Thyroid gland (tissue), 4 donors: ENCODE measurements around the gene PLCB1. TPM values are rescaled to one million over a fixed set of nuclear protein-coding genes. Genes with fewer than 3 reads are reported as not detected.

ENCODE experiments used
- DNase-seq, 2 donors: peaks; one replicate each; pipeline ENCODE4 v3.0.0-alpha.2; 2019
- H3K27ac ChIP-seq, 3 donors: fragments of 200-600 bp; sonication (generic); 1 replicate in 2 of 3; 2 replicates in 1 of 3; pipeline ENCODE4 v1.5.1; 2016 to 2019; ENCODE audit warnings: mild to moderate bottlenecking in 1 of 3, moderate library complexity in 1 of 3
- H3K27me3 ChIP-seq: fragments of 200-600 bp; sonication (generic); one replicate; pipeline ENCODE4 v1.5.1; 2019
- H3K36me3 ChIP-seq, 2 donors: fragments of 200-600 bp; sonication (generic); one replicate each; pipeline ENCODE4 v1.5.1; 2016 to 2019
- H3K4me1 ChIP-seq, 2 donors: fragments of 200-600 bp; sonication (generic); one replicate each; pipeline ENCODE4 v1.5.1; 2017 to 2019
- H3K4me3 ChIP-seq, 3 donors: fragments of 200-600 bp; sonication (generic); replicated peaks in 1 of 3; 1 replicate in 2 of 3; 2 replicates in 1 of 3; pipeline ENCODE4 v1.5.1; 2016; ENCODE audit warnings: mild to moderate bottlenecking in 1 of 3
- H3K9me3 ChIP-seq: fragments of 200-600 bp; sonication (generic); one replicate; pipeline ENCODE4 v1.5.1; 2017
- CTCF ChIP-seq, 6 experiments: fragments of 200-600 bp in 3 of 6; fragments of 450-650 bp in 3 of 6; sonication (generic) in 3 of 6; IDR thresholded peaks; one replicate each; pipeline ENCODE4 v1.5.1; 2016 to 2019; ENCODE audit warnings: antibody characterized with exemption in 6 of 6, mild to moderate bottlenecking in 2 of 6, inconsistent platforms in 1 of 6, moderate library complexity in 1 of 6
- POLR2A ChIP-seq, 2 donors: fragments of 450-650 bp; IDR thresholded peaks; one replicate each; pipeline ENCODE4 v1.6.1; 2017; ENCODE audit warnings: antibody characterized with exemption in 2 of 2, mild to moderate bottlenecking in 2 of 2, moderate library complexity in 1 of 2
- WGBS, 2 donors: methylation state at CpG; one replicate each; pipeline ENCODE4 v1.1.5; 2017; 5-methylcytosine and 5-hydroxymethylcytosine counted together
- intact Hi-C: fragments of 100-400 bp; cut with DNase I; formaldehyde crosslinking; loops from one replicate; pipeline ENCODE4 v1.15.1; 2023
- total RNA-seq, 4 donors: library from RNA; depleted of rRNA; stranded (reverse); fragments of >200 nt; gene quantifications; one replicate each; pipeline ENCODE4 v1.2.3, GENCODE V29; 2016

PLCB1 gene
- total RNA-seq, 4 donors from 2014 or later, result 7.3 to 14.1 (median 11.0) TPM

GRCh38 chr20:8390500-8390899, 258.4 kb downstream of the PLCB1 start:
- H3K4me1 ChIP-seq, result peaks cover 5 to 15% of the 10 kb centered on the region in 2 donors
- intact Hi-C loops, result loop anchor here (5.0 kb wide), 1 partner anchor 332 kb away; no protein-coding TSS in a partner anchor
- H3K36me3 ChIP-seq, result no peaks in the 10 kb centered on the region

GRCh38 chr20:8393381-8393780, 261.3 kb downstream of the PLCB1 start:
- intact Hi-C loops, result loop anchor here (5.0 kb wide), 1 partner anchor 329 kb away; no protein-coding TSS in a partner anchor
- Histone ChIP-seq H3K4me1 (peaks cover 5 to 6% of the 10 kb centered on the region in 2 donors), H3K27ac (no peak overlapping the region), H3K36me3 (no peaks in the 10 kb centered on the region), H3K27me3 (no peaks in the 10 kb centered on the region), H3K9me3 (no peaks in the 10 kb centered on the region), H3K4me3 (no peak overlapping the region)
- 81 to 82% methylated on average over 3 of the region's 3 CpGs for WGBS, 2 donors
- no peak for DNase-seq
- TF ChIP-seq POLR2A (IDR thresholded peaks at IDR 0.05), result no peak
- TF ChIP-seq CTCF (IDR thresholded peaks at IDR 0.05), result no peak

More at GRCh38 chr20:8390500-8390899, 258.4 kb downstream of the PLCB1 start:
- Histone ChIP-seq H3K27ac (no peak overlapping the region), H3K27me3 (no peaks in the 10 kb centered on the region), H3K4me3 (no peak overlapping the region), H3K9me3 (no peaks in the 10 kb centered on the region)
- DNase-seq, result no peak
- no peak for TF ChIP-seq POLR2A (IDR thresholded peaks at IDR 0.05)
- no peak for TF ChIP-seq CTCF (IDR thresholded peaks at IDR 0.05)

- intact Hi-C loops, result loop anchor here (5.0 kb wide), 1 partner anchor 328 kb away; no protein-coding TSS in a partner anchor
- Histone ChIP-seq H3K27ac (no peak overlapping the region), H3K9me3 (no peaks in the 10 kb centered on the region), H3K36me3 (no peaks in the 10 kb centered on the region), H3K4me1 (peaks cover 0 to 2% of the 10 kb centered on the region in 2 donors), H3K4me3 (no peak overlapping the region), H3K27me3 (no peaks in the 10 kb centered on the region)
- no peak for DNase-seq
- TF ChIP-seq POLR2A (IDR thresholded peaks at IDR 0.05), result no peak
- TF ChIP-seq CTCF (IDR thresholded peaks at IDR 0.05), result no peak
- 84 to 93% methylated on average over 2 of the region's 2 CpGs for WGBS, 2 donors
Measured at GRCh38 chr20:8394308-8394945, 262.4 kb downstream of the PLCB1 start.

GRCh38 chr20:8395956-8396355, 263.9 kb downstream of the PLCB1 start:
- no peaks in the 10 kb centered on the region for H3K4me1 ChIP-seq
- no peak for DNase-seq
- TF ChIP-seq CTCF (IDR thresholded peaks at IDR 0.05) (no peak), POLR2A (IDR thresholded peaks at IDR 0.05) (no peak)
- intact Hi-C loops, result no loop called here
- no peaks in the 10 kb centered on the region for H3K9me3 ChIP-seq
- no peaks in the 10 kb centered on the region for H3K36me3 ChIP-seq
- H3K27me3 ChIP-seq, result no peaks in the 10 kb centered on the region
- no peak overlapping the region for H3K27ac ChIP-seq
- H3K4me3 ChIP-seq, result no peak overlapping the region
- WGBS, 2 donors, result 57 to 68% methylated on average over 2 of the region's 2 CpGs

GRCh38 chr20:8398263-8399051, 266.4 kb downstream of the PLCB1 start:
- no peak for TF ChIP-seq POLR2A (IDR thresholded peaks at IDR 0.05)
- no peak for TF ChIP-seq CTCF (IDR thresholded peaks at IDR 0.05)
- Histone ChIP-seq H3K27ac (no peak overlapping the region), H3K27me3 (no peaks in the 10 kb centered on the region), H3K4me3 (no peak overlapping the region), H3K4me1 (no peaks in the 10 kb centered on the region), H3K9me3 (no peaks in the 10 kb centered on the region), H3K36me3 (no peaks in the 10 kb centered on the region)
- no peak for DNase-seq
- WGBS, 2 donors, result 91 to 94% methylated on average over 6 of the region's 6 CpGs
- intact Hi-C loops, result no loop called here
